ENCODE data around the gene SH3RF1. TPM values are rescaled to one million over a fixed set of nuclear protein-coding genes. Genes with fewer than 3 reads are reported as not detected.

Gene SH3RF1
- total and polyA plus RNA-seq, 2 of the 8 experiments (the other 6 are each of a cell fraction or from before 2014, with no cell fraction given), result 6.9 to 15.1 TPM

GRCh38 chr4:169136330-169136729 is 134.4 kb downstream of the SH3RF1 start:
- DNase-seq (ENCODE audit: low read depth in 1 of 2, low spot score in 2 of 2) (no peak), FAIRE-seq (no peak)
- Histone ChIP-seq H3K4me3 (ENCODE audit: extremely low read depth in 1 of 4, insufficient read depth in 2 of 4, low read depth in 3 of 4, low read length in 4 of 4) (no peak overlapping the region), H2BK120ac (replicated peaks; ENCODE audit: low read depth, low read length) (no peak overlapping the region), H3K23ac (ENCODE audit: insufficient read length) (no peak overlapping the region), H4K91ac (replicated peaks; ENCODE audit: insufficient read length, low read length) (no peak overlapping the region), H4K5ac (ENCODE audit: insufficient read length, low read depth, low read length) (no peak overlapping the region), H3K4me1 (replicated peaks in 1 of 4; ENCODE audit: control insufficient read depth in 3 of 4, insufficient read depth in 4 of 4, low read length in 3 of 4) (no peaks in the 10 kb centered on the region), H3K23me2 (ENCODE audit: low read depth, low read length) (no peaks in the 10 kb centered on the region), H3K4me2 (ENCODE audit: insufficient read depth in 1 of 2, low read depth in 2 of 2, low read length in 2 of 2) (no peak overlapping the region), H3K14ac (ENCODE audit: insufficient read length) (no peak overlapping the region), H3K79me2 (ENCODE audit: control insufficient read depth in 1 of 2, insufficient read depth in 2 of 2, low read length in 2 of 2) (no peaks in the 10 kb centered on the region), H2BK5ac (ENCODE audit: low read depth, low read length) (no peak overlapping the region), H3K27ac (ENCODE audit: low read depth, low read length) (no peak overlapping the region), H2BK20ac (ENCODE audit: low read length) (no peak overlapping the region), H2BK12ac (ENCODE audit: low read depth, low read length) (no peak overlapping the region), H4K8ac (ENCODE audit: extremely low read depth, insufficient read depth, low read length) (no peak overlapping the region), H2AFZ (ENCODE audit: low read length) (no peak overlapping the region), H3K36me3 (ENCODE audit: control insufficient read depth in 2 of 4, insufficient read depth in 4 of 4, low read length in 3 of 4) (peaks cover 0 to 17% (median 4%) of the 10 kb centered on the region in 4 experiments; a peak in 6 of 8 replicates), H3K27me3 (replicated peaks in 1 of 4; ENCODE audit: control insufficient read depth in 3 of 4, extremely low read depth in 1 of 4, insufficient read depth in 3 of 4, low read length in 3 of 4) (no peaks in the 10 kb centered on the region), H2BK15ac (ENCODE audit: low read length) (no peak overlapping the region), H3K9ac (replicated peaks in 1 of 4; ENCODE audit: extremely low read depth in 1 of 4, low read depth in 3 of 4, low read length in 3 of 4) (no peak overlapping the region), H4K20me1 (replicated peaks in 1 of 2; ENCODE audit: control insufficient read depth in 1 of 2, insufficient read depth in 2 of 2, low read length in 2 of 2) (no peaks in the 10 kb centered on the region), H3K56ac (replicated peaks; ENCODE audit: insufficient read length, low read depth, low read length) (no peak overlapping the region), H3K18ac (ENCODE audit: extremely low read depth, low read length) (no peak overlapping the region), H3K79me1 (ENCODE audit: low read depth, low read length) (no peaks in the 10 kb centered on the region; the same call in 1 of the 2 replicates), H2AK5ac (ENCODE audit: low read depth, low read length) (no peak overlapping the region), H3K9me3 (ENCODE audit: insufficient read depth in 2 of 2, low read depth in 1 of 2, low read length in 1 of 2) (no peaks in the 10 kb centered on the region), H3K4ac (replicated peaks; ENCODE audit: insufficient read length, low read depth, low read length) (no peak overlapping the region)
- TF ChIP-seq CEBPB (IDR thresholded peaks at IDR 0.05; ENCODE audit: low read depth, low read length) (no peak), EP300 (IDR thresholded peaks at IDR 0.05; ENCODE audit: borderline replicate concordance in 1 of 2, low read depth in 2 of 2, low read length in 2 of 2) (no peak), SP4 (IDR thresholded peaks at IDR 0.05; ENCODE audit: low read length) (no peak), BACH1 (IDR thresholded peaks at IDR 0.05; ENCODE audit: low read length) (no peak), NRF1 (IDR thresholded peaks at IDR 0.05; ENCODE audit: low read depth, low read length) (no peak), FOSL1 (IDR thresholded peaks at IDR 0.05; ENCODE audit: insufficient read depth, low read depth, low read length) (no peak), PHF8 (conservative IDR thresholded peaks at IDR 0.05; ENCODE audit: low read depth, low read length) (no peak), CHD2 (IDR thresholded peaks at IDR 0.05; ENCODE audit: low read length) (no peak), RBBP5 (IDR thresholded peaks at IDR 0.05; ENCODE audit: borderline replicate concordance, low read depth, low read length) (no peak), SRF (IDR thresholded peaks at IDR 0.05; ENCODE audit: low read depth, low read length) (no peak), RFX5 (IDR thresholded peaks at IDR 0.05; ENCODE audit: borderline replicate concordance, low read depth, low read length) (no peak), GTF2F1 (IDR thresholded peaks at IDR 0.05; ENCODE audit: borderline replicate concordance, low read depth, low read length) (no peak), RXRA (IDR thresholded peaks at IDR 0.05; ENCODE audit: insufficient read depth, low read depth, low read length) (no peak)
- ChIA-PET POLR2A (ENCODE audit: partially characterized antibody) (no interaction called here), CTCF (ENCODE audit: partially characterized antibody) (interaction anchor here (1.5 kb wide), 1 partner anchor 17 kb away, joined by 3 read pairs; no protein-coding TSS in a partner anchor)
- WGBS, 2 experiments (ENCODE audit: extremely low coverage in 1 of 2, insufficient coverage in 1 of 2, insufficient read length in 1 of 2, insufficient replicate concordance in 2 of 2, low coverage in 1 of 2, low lambda C conversion rate in 2 of 2, missing lambda C conversion rate in 1 of 2), result 90% methylated on average over 7 of the region's 7 CpGs; no CpG with 5 or more reads in 1 of the 2 experiments
